ENCODE measurements around the gene C3orf22. TPM values are rescaled to one million over a fixed set of nuclear protein-coding genes. Genes with fewer than 3 reads are reported as not detected.

The C3orf22 gene
- total RNA-seq, 1 experiment from 2014 or later: not detected

DNA sequence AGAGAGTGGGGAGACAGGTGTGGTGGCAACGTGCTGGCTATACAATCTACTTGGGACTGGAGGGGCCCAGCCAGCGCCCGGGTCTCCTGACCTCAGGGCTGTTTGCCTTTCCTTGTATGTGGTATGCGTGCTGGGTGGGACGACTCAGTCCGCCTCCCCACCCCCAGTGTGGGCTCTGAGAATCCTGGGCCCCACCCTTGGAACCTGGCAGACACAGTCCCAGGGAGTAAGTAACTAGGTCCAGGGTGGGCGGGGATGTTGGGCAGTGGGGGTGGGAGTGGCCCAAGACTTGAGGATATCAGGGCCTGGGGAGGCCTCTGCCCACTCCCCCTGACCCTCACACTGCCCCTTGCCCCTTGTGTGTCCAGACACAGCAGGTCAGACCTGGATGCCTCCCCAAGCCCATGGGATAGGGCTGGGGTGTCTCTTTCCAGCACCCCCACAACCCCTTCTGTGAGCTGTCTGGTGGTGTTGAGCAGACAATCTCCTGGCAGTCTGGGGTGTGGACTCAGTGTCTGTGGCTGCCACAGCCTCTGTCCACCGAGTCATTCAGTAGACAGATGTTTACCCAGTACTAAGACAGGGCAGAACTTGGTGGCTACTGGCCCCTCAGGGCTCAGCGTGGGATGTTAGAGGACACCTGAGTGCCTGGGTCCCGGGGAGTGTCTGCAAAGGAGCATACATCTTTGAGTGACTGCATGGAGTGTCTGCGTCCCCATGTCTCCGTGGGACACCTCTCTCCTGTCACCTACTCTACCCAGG, 33.5 kb downstream of the C3orf22 start:
- Histone ChIP-seq H3K27me3 (peaks cover 8% of the 10 kb centered on the region; the same call in 1 of the 2 replicates), H3K9me3 (no peaks in the 10 kb centered on the region), H3K36me3 (no peaks in the 10 kb centered on the region), H3K4me3 (no peak overlapping the region)
- no peak for DNase-seq

DNA sequence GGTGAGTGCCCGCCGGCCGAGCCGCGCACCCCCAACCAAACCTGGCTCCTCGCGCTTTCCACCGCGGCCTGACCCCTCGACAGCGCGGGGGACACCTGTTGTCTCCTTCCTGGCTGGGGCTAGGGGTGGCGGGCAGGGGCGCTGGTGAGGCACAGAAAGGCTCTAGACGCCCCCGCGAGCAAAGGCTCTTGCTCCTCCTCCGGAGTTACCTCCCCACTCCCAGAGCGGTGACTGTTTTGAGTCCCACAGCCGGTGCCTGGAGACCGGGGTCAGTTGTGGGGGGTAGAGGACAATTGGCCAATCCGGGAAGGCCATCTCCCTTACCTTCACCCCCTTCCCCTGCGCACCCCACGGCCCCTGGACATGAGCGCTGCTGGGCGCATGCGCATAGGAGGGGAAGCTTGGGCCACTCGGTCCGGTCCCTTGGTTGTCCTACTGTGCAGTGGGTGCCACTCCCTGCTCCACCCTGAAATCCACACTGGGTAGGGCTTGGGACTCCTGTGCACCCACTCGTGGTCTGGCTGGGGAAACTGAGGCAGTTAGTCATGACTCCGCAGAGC, 34.2 kb downstream of the C3orf22 start:
- no peaks in the 10 kb centered on the region for H3K9me3 ChIP-seq
- no peak for DNase-seq
- H3K27me3 ChIP-seq: peaks cover 8% of the 10 kb centered on the region; the same call in 1 of the 2 replicates
- H3K4me3 ChIP-seq: peak overlapping the region; percentile 38; the same call in 1 of the 2 replicates
- H3K36me3 ChIP-seq: no peaks in the 10 kb centered on the region

- Histone ChIP-seq H3K9me3 (no peaks in the 10 kb centered on the region), H3K4me3 (peak within 1 kb of the TSS; percentile 38), H3K36me3 (no peaks in the 10 kb centered on the region), H3K27me3 (peaks cover 8% of the 10 kb centered on the region; the same call in 1 of the 2 replicates)
- DNase-seq: peak; percentile 65
Measured at GRCh38 chr3:126523745-126524428, 34.8 kb downstream of the C3orf22 start, which contains the start of gene CHST13. Gene CHST13 (plus strand): TSS chr3:126524155. CDS start chr3:126524333, 178 bp downstream.

DNA sequence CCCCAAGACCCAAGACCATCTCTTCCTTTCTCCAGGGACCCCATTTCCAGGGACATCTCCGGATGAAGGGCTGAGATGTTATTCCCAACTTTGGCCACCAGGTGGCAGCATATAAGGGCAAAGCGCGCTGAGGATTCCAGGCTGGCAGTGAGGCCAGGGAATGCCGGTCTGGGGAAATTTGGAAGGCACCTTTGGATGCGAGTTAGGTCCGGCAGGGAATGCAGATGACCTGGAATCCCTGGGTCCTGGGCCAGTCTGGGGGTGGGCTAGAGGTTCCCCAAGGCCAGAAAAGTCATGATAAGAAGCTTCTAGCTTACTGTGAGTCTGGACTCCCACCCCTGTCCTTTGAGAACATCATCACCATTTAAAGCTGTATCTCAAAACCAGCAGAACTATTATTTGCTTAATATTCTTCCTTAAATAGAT, 36.4 kb downstream of the C3orf22 start:
- Histone ChIP-seq H3K36me3 (no peaks in the 10 kb centered on the region), H3K27me3 (peaks cover 8% of the 10 kb centered on the region; the same call in 1 of the 2 replicates), H3K4me3 (no peak overlapping the region), H3K9me3 (no peaks in the 10 kb centered on the region)
- peak; percentile 59 for DNase-seq

GRCh38 chr3:126521122-126521891, 37.4 kb downstream of the C3orf22 start:
- Histone ChIP-seq H3K4me3 (no peak overlapping the region), H3K27me3 (peaks cover 8% of the 10 kb centered on the region; the same call in 1 of the 2 replicates), H3K9me3 (no peaks in the 10 kb centered on the region), H3K36me3 (no peaks in the 10 kb centered on the region)
- DNase-seq: no peak

DNA sequence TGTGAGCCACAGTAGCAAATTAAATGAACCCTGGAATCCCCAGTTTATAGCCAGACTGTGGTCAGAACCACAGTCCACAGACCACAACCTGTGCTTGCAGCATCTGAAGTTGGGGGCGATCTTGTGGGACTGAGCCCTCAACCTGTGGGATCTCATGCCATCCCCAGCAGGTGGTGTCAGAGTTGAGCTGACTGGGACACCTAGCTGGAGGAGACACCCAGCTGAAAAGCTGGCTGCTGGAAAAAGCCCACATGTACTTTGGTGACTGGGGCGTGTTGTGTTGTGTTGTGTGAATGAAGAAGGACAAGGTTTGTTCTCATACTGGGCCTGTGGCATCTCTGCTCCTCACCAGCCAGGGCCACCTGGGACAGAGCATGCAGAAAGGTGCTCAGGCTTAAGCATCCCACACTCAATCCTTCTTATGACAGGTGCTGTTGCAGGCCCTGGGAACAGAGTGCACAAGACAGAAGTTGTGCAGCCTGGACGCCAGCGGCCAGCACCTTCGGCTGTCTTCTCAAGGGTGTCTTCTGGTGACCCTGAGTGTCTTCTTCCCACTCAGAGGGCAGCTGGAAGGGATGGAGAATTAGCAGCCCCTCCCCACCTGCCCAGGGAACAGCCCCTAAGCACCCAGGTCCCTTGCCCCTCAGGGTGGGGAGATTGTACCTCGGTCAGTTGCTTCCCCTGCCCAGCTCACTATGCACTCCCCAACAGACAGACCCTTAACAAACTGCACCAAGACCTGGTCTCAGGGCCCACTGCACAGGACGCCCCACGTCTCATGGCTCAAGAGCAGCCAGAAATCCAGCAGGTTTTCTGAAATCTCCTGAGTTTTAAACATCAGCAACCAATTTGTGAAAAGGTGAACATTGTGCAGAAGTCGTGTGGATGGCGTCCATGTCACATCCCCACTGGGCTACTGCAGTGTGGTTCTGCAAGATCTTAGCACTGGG, 39.0 kb downstream of the C3orf22 start:
- no peak for DNase-seq
- Histone ChIP-seq H3K27me3 (peaks cover 8% of the 10 kb centered on the region; the same call in 1 of the 2 replicates), H3K36me3 (no peaks in the 10 kb centered on the region), H3K9me3 (no peaks in the 10 kb centered on the region), H3K4me3 (no peak overlapping the region)

GRCh38 chr3:126518779-126519177, 40.0 kb downstream of the C3orf22 start:
- no peaks in the 10 kb centered on the region for H3K36me3 ChIP-seq
- no peak for DNase-seq
- H3K4me3 ChIP-seq: no peak overlapping the region
- no peaks in the 10 kb centered on the region for H3K9me3 ChIP-seq
- peaks cover 5% of the 10 kb centered on the region; the same call in 1 of the 2 replicates for H3K27me3 ChIP-seq

DNA sequence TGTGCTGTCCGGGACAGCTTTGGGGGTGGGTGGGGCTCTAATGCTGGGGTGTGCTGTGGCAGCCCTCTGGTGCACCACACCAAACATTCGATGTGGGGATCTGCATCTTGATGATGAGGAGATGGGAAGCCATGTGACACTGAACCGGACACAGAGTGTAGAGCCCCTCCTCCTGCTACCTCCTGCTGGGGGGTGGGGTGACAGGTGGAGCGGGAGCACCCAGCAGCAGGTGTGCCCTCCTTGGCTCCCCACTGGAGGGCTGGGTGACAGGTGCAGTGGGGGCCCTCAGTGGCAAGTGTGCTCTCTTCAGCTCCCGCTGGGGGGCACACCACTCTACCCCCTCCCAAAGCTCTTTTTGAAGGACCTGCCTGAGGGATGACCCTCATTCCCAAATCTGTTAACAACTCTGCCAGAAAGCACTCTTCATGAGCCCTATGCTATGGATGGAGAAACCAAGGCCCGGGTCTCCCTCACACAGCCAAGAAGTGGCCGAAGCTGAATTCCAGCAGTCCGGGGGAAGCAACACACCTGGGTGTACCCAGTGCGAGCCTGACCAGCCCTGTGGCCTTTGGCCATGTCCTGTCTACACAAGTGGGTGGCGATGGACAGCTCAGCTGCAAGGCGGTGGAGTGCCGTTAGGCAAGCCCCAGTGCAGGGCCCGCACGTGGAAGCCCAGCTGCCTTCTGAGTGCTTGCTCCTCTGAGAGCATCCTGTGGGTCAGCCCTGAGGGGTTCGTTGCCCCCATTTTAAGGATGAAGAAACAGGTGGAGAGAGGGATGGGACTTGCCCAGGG, 40.5 kb downstream of the C3orf22 start:
- H3K27me3 ChIP-seq: no peaks in the 10 kb centered on the region; the same call in 1 of the 2 replicates
- no peak overlapping the region for H3K4me3 ChIP-seq
- DNase-seq: no peak

GRCh38 chr3:126517291-126517951, 41.3 kb downstream of the C3orf22 start, which contains the start of gene UROC1:
Gene UROC1 (minus strand): TSS chr3:126517773. CDS start chr3:126517719, 54 bp downstream.
- no peaks in the 10 kb centered on the region for H3K9me3 ChIP-seq
- no peak within 1 kb of the TSS for H3K4me3 ChIP-seq
- H3K36me3 ChIP-seq: no peaks in the 10 kb centered on the region
- H3K27me3 ChIP-seq: no peaks in the 10 kb centered on the region
- DNase-seq: no peak

More for the DNA sequence above, 40.5 kb downstream of the C3orf22 start:
- H3K36me3 ChIP-seq: no peaks in the 10 kb centered on the region
- H3K9me3 ChIP-seq: no peaks in the 10 kb centered on the region

GRCh38 chr3:126516936-126517290, 41.8 kb downstream of the C3orf22 start:
- Histone ChIP-seq H3K4me3 (no peak overlapping the region), H3K27me3 (no peaks in the 10 kb centered on the region), H3K9me3 (no peaks in the 10 kb centered on the region), H3K36me3 (no peaks in the 10 kb centered on the region)
- no peak for DNase-seq

DNA sequence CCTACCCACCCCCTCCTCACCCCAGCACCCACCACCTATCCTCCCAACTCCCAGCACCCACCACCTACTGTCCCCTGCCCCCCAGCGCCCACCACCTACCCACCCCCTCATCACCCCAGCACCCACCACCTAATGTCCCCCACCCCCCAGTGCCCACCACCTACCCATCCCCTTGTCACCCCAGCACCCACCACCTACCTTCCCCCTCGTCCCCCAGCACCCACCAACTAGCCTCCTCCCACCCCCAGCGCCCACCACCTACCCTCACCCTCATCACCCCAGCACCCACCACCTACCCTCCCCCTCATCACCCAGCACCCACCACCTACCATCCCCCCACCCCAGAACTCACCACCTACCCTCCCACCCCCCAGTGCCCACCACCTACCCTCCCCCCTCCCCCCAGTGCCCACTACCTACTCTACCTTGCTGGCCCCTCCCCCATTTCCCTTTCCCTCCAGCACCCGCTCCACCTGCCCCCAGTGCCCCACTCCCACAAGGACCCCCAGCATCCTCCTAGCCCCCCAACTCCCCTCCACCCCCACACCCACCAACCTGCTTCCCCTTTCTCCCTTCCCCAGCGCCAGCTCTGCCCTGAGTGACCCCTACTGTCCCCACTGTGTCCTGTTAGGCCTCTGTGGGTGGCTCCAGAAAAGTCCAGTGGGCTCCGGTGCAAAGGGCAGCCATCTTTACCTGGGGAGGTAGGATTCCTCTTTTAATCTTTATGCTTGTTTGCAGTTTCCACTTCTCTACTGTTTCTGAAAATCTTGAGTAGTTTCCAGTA, 42.4 kb downstream of the C3orf22 start:
- DNase-seq: no peak
- Histone ChIP-seq H3K4me3 (no peak overlapping the region), H3K27me3 (no peaks in the 10 kb centered on the region), H3K9me3 (no peaks in the 10 kb centered on the region), H3K36me3 (no peaks in the 10 kb centered on the region)

DNA sequence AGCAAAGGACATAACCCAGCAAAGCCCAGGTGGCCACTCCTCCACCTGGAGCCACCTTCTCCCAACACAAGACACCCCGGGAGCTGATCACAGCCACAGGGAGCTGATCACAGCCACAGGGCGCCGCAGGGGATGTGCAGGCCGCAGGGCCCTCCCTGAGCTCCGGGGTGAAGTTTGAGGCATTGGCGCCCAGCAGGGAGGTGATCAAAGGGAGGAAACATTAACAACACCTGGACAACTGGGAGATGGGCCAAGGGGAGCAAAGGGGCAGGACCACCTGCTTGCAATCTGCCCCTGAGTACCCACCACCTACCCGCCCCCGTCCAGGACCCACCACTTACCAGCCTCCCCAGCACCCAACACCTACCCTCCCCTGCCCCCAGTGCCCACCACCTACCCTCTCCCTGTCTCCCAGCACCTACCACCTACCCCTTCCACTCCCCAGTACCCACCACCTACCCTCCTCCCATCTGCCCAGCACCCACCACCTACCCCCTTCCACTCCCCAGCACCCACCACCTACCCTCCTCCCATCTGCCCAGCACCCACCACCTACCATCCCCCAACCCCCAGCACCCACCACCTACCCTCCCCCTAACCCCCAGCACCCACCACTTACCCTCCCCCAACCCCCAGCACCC, 43.5 kb downstream of the C3orf22 start:
- no peaks in the 10 kb centered on the region for H3K27me3 ChIP-seq
- DNase-seq: no peak
- H3K36me3 ChIP-seq: no peaks in the 10 kb centered on the region
- no peaks in the 10 kb centered on the region for H3K9me3 ChIP-seq
- H3K4me3 ChIP-seq: no peak overlapping the region

DNA sequence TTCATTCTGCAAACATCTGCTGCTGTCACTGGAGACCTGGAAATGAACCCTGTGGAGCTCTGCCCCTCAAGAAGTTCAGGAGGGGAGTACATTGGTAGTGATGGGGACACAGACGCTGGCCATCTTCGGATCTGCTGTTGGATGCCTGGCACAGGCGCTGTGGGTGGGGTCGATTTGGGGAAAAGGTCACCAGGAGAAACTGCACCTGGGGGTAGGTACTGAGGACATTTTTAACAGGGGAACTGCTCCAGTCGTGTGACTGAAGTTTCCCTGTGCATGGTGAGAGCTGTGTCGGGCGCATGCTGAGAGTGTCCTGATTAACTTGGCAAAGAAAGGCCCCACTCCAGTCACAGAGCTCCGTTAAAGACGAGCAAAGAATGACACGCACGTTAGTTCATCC, 44.6 kb downstream of the C3orf22 start:
- DNase-seq: no peak
- Histone ChIP-seq H3K27me3 (no peaks in the 10 kb centered on the region), H3K9me3 (no peaks in the 10 kb centered on the region), H3K36me3 (no peaks in the 10 kb centered on the region), H3K4me3 (no peak overlapping the region)

Data from MG63 (cell line).